H54 (cell line): ENCODE results near the gene MYO1D.
"Not testable (repeated sequence)": the region's sequence is repeated elsewhere in the genome, so short reads cannot be mapped to it uniquely, and the experiment has no call there.

ENCODE experiments used
- DNase-seq: peaks from one replicate; pipeline ENCODE4 v3.0.0; 2011; ENCODE audit warnings: low spot score, mixed read lengths; ENCODE audit not compliant: insufficient read length
- FAIRE-seq: peaks from 3 replicates; lab custom pipeline; 2011; peaks lifted over from hg19 to GRCh38; lab: Jason Lieb, UNC
- POLR2A ChIP-seq: IDR thresholded peaks from 2 replicates; pipeline ENCODE4 v1.6.1; 2011; ENCODE audit warnings: low read depth, mild to moderate bottlenecking, low read length

Gene MYO1D

DNA sequence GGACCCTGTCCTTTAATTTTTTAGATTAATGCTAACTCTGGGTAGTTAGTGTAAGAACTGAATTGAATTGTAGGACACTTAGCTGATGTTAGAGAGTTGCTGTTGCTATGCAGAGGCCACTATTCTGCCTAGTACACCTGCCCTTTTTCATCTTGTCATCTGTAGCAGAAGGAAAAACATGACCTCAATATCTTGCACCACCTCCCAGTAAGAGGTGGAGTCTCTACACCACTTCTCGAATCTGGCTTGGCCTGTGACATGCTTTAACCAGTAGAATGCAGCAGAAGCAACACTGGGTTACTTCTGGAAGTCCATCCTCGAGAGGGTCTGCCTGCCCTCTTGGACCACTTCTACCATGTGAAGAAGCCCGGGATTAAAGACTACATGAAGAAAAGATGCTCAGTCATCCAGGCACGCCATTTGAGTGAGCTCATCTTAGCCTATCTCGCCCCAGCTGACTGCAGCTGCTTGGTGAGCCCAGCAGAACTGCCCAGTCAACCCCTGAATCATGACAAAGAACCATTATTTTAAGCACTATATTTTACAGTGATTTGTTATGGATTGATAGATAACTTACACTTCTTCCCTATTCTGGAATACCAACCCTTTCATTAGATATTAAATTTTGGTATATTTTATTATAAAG lies 153.5 kb downstream of the MYO1D start:
- FAIRE-seq (no peak), DNase-seq (no peak)
- TF ChIP-seq POLR2A: no peak

- DNase-seq: no peak
- FAIRE-seq: no peak
- no peak for TF ChIP-seq POLR2A
Measured at GRCh38 chr17:32722733-32723132, 154.2 kb downstream of the MYO1D start.

DNA sequence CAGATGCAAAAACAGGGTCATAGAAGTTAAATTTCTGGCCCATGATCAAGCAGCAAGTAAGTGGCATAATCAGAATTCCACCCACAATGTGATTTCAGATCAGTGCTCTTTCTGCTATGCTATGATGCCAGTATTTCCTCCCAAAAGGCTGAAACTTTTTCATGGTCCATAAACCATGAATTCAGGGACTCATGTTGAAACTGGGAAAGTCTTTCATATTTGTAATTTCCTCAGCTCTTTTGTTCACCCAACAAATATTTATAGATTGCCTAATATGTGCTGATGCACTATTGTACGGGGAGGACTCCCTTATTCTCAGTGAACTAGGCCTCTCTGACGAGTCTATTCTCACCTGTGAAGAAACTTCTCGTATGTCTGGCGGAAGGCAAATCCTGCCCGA lies 156.3 kb downstream of the MYO1D start:
- DNase-seq (no peak), FAIRE-seq (no peak)
- TF ChIP-seq POLR2A: no peak

- FAIRE-seq (no peak), DNase-seq (no peak)
- no peak for TF ChIP-seq POLR2A
Measured at GRCh38 chr17:32719689-32720088, 157.2 kb downstream of the MYO1D start.

GRCh38 chr17:32714922-32715321 lies 162.0 kb downstream of the MYO1D start:
- DNase-seq: not testable (repeated sequence)

GRCh38 chr17:32714206-32714605 lies 162.7 kb downstream of the MYO1D start:
- DNase-seq, FAIRE-seq: not testable (repeated sequence)

More at GRCh38 chr17:32714922-32715321, 162.0 kb downstream of the MYO1D start:
- FAIRE-seq: not testable (repeated sequence)

GRCh38 chr17:32713081-32713480 lies 163.8 kb downstream of the MYO1D start:
- no peak for FAIRE-seq
- DNase-seq: no peak
- no peak for TF ChIP-seq POLR2A

GRCh38 chr17:32709562-32709961 lies 167.4 kb downstream of the MYO1D start:
- no peak for FAIRE-seq
- TF ChIP-seq POLR2A: no peak

GRCh38 chr17:32701871-32702270 lies 175.1 kb downstream of the MYO1D start:
- DNase-seq (no peak), FAIRE-seq (no peak)
- TF ChIP-seq POLR2A: no peak

More at GRCh38 chr17:32709562-32709961, 167.4 kb downstream of the MYO1D start:
- no peak for DNase-seq

DNA sequence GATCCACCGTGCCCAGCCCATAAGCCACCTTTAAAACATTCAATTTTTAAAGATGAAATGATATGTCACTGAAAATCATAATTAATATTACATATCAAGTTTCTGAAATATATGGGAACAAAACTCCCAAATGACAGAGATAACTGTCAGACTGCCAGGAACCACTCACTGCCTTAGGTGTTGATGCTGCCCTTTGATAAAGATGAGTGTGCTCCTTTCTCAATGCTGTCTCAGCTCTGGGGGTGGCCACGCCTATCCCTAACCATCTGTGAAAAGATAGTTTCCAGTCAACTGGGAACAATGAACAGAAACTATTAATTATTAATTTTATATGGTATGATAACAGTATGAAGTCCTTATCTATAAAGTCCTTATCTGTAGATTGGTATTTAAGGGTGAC lies 177.7 kb downstream of the MYO1D start:
- TF ChIP-seq POLR2A: no peak
- no peak for FAIRE-seq
- DNase-seq: no peak

- DNase-seq: no peak
- FAIRE-seq: no peak
- TF ChIP-seq POLR2A: no peak
Measured at GRCh38 chr17:32697728-32698625, 178.9 kb downstream of the MYO1D start.

DNA sequence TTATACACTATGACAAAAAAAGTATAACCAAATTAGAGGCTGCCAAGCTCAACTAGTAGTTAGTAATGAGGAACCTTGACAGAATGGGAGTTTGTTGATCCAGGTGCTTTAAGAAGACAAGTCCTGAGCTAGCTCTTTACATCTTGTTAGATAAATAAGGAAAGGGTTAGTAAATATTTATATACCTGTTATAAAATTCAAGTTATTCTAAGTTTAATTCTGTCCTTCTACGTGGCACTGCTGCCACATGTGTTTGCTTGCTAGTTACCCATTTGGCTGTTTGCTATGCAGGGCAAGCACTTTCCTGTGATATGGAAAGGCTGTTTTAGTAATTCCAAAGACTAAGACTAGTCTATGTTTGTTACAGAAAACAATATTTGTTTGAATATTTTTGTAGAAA lies 180.5 kb downstream of the MYO1D start:
- DNase-seq (no peak), FAIRE-seq (no peak)
- TF ChIP-seq POLR2A: no peak

GRCh38 chr17:32695864-32696263 lies 181.1 kb downstream of the MYO1D start:
- DNase-seq: no peak
- FAIRE-seq: no peak
- no peak for TF ChIP-seq POLR2A

DNA sequence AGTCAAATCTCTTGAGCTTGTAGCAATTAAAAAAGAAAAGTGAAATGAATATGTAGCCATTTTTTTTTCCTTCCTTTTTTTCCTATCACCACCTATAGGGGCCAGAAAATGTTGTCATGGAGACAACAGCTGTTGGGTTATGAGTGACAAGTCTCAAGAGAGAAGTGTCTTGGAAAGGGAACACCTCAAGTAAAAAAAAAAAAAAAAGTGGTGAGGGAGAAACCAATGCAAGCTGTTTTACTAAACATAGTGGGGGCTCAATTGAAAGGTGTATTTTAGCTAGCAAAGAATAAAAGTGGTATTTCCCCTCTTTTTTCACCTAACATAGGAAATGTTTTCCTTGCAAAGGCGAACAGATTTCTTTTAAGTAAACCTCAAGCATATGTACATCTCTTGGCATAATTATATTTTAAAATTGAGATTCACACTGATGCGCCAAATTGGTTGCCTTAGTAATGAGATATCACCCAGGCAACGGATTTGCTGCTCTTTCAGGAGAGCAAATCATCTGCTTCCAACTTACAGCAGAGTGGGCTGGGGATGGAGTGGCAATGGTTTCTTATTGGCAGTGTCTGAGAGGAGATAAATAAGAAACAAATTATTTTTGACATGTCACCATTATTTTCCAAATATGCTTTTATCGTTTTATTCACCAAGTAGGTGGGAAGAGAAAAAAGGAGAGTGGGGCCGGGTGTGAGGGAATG lies 183.6 kb downstream of the MYO1D start:
- FAIRE-seq: no peak
- no peak for TF ChIP-seq POLR2A
- DNase-seq: no peak
